ENCODE measurements around the gene ZNF584.

GRCh38 chr19:58367698-58368454 is 40.6 kb upstream of the ZNF584 start:
- TF ChIP-seq GATA3 (IDR thresholded peaks at IDR 0.05; ENCODE audit: low read depth, low read length): no peak
- no peak for TF ChIP-seq GATA2 (IDR thresholded peaks at IDR 0.05; ENCODE audit: low read depth, low read length)

Measured in SH-SY5Y (cell line).